ENCODE measurements around the gene TMEM94. TPM values are rescaled to one million over a fixed set of nuclear protein-coding genes. Genes with fewer than 3 reads are reported as not detected.

TMEM94 gene
- 38.2 to 53.1 TPM (median 46.0 TPM) in 5 replicates for total RNA-seq (2022; extraction: Qiagen RNA extraction; ENCODE audit: low read depth)

GRCh38 chr17:75456417-75457046 is at the start of gene TMEM94:
TSS of gene TMEM94 (plus strand) at chr17:75456635. CDS start at chr17:75471906, 15,271 bp downstream.

GRCh38 chr17:75515496-75516254 is 59.2 kb downstream of the TMEM94 start, which contains the start of gene CASKIN2:
TSS of gene CASKIN2 (minus strand) at chr17:75515537. CDS start at chr17:75513804, 1,733 bp downstream.

GRCh38 chr17:75516255-75516618 is 59.8 kb downstream of the TMEM94 start, which contains the start of gene TSEN54:
TSS of gene TSEN54 (plus strand) at chr17:75516528. CDS start at chr17:75516561, 33 bp downstream.

GRCh38 chr17:75524970-75525805 is 68.8 kb downstream of the TMEM94 start, which contains the start of gene LLGL2:
TSS of gene LLGL2 (plus strand) at chr17:75525697. CDS start at chr17:75543427, 17,730 bp downstream.

Other genes with a start within 250 kb of the TMEM94 start
- gene GGA3, start 195.0 kb upstream of the TMEM94 start, total RNA-seq (2022; extraction: Qiagen RNA extraction; ENCODE audit: low read depth) = 22.1 to 30.9 TPM (median 28.0 TPM) in 5 replicates
- gene MRPS7, start 194.8 kb upstream of the TMEM94 start, total RNA-seq (2022; extraction: Qiagen RNA extraction; ENCODE audit: low read depth) = 147 to 182 TPM (median 171 TPM) in 5 replicates
- gene MIF4GD, start 185.4 kb upstream of the TMEM94 start, total RNA-seq (2022; extraction: Qiagen RNA extraction; ENCODE audit: low read depth) = 31.2 to 36.9 TPM (median 34.7 TPM) in 5 replicates
- gene SLC25A19, start 167.2 kb upstream of the TMEM94 start, total RNA-seq (2022; extraction: Qiagen RNA extraction; ENCODE audit: low read depth) = 16.2 to 19.6 TPM (median 18.6 TPM) in 5 replicates
- 87.9 to 114 TPM (median 99.8 TPM) in 5 replicates for gene GRB2, start 51.0 kb upstream of the TMEM94 start, total RNA-seq (2022; extraction: Qiagen RNA extraction; ENCODE audit: low read depth)
- gene CASKIN2, start 58.9 kb downstream of the TMEM94 start, total RNA-seq (2022; extraction: Qiagen RNA extraction; ENCODE audit: low read depth) = 7.2 to 13.6 TPM (median 11.7 TPM) in 5 replicates
- 30.7 to 45.6 TPM (median 42.3 TPM) in 5 replicates for gene TSEN54, start 59.9 kb downstream of the TMEM94 start, total RNA-seq (2022; extraction: Qiagen RNA extraction; ENCODE audit: low read depth)
- 19.9 to 32.7 TPM (median 28.7 TPM) in 5 replicates for gene LLGL2, start 69.1 kb downstream of the TMEM94 start, total RNA-seq (2022; extraction: Qiagen RNA extraction; ENCODE audit: low read depth)
- gene MYO15B, start 131.2 kb downstream of the TMEM94 start, total RNA-seq (2022; extraction: Qiagen RNA extraction; ENCODE audit: low read depth) = 38.8 to 59.9 TPM (median 49.7 TPM) in 5 replicates
- 0.54 to 1.1 TPM (median 0.86 TPM) in 5 replicates for gene SMIM5, start 176.8 kb downstream of the TMEM94 start, total RNA-seq (2022; extraction: Qiagen RNA extraction; ENCODE audit: low read depth)
- gene RECQL5, start 210.5 kb downstream of the TMEM94 start, total RNA-seq (2022; extraction: Qiagen RNA extraction; ENCODE audit: low read depth) = 21.9 to 29.3 TPM (median 29.2 TPM) in 5 replicates
- gene SAP30BP, start 210.7 kb downstream of the TMEM94 start, total RNA-seq (2022; extraction: Qiagen RNA extraction; ENCODE audit: low read depth) = 113 to 128 TPM (median 120 TPM) in 5 replicates